Fibroblast of the aortic adventitia (primary cell): Measurements from ENCODE around the gene FRMD3. TPM values are rescaled to one million over a fixed set of nuclear protein-coding genes. Genes with fewer than 3 reads are reported as not detected.

Experiments used
- DNase-seq: peaks from one replicate; pipeline ENCODE4 v3.0.0-alpha.2; 2010; ENCODE audit warnings: low read depth
- H3K4me3 ChIP-seq: 2 replicates; pipeline ENCODE4 v1.5.1; 2011; ENCODE audit warnings: low read depth, mild to moderate bottlenecking, control low read depth, low read length, moderate library complexity
- CTCF ChIP-seq: IDR thresholded peaks from 2 replicates; pipeline ENCODE4 v1.5.1; 2011; ENCODE audit warnings: mild to moderate bottlenecking, low read length, control low read depth, inconsistent platforms; ENCODE audit not compliant: insufficient read depth
- total RNA-seq: library from RNA; depleted of rRNA; stranded (reverse); fragments of >200 nt; gene quantifications from 2 replicates; pipeline ENCODE4 v1.2.3, GENCODE V29; 2012; ENCODE audit warnings: low replicate concordance

FRMD3 gene
- total RNA-seq, 1 donor, result 4.8 TPM

DNA sequence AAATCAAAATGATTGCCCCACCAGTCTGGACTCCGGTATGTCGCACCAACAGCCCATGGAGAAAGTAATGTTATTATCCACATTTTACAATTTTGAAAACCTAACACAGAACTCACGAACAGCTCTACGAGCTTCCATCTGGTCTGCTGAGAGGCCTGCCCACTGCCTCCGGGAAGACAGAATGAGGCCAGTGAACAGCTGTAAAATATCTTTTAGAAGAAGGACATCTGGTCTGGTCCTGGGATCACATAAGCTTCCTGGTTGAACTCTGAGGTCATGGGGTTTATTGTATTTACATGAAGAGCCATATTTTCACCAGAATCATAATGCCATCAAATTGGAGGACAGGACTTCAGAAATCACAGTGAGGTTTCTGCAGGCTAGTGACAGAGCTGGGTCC lies 89.0 kb downstream of the FRMD3 start:
- DNase-seq, result peak; percentile 10
- TF ChIP-seq CTCF, result no peak
- no peak overlapping the region for H3K4me3 ChIP-seq

- no peak overlapping the region for H3K4me3 ChIP-seq
- no peak for TF ChIP-seq CTCF
- DNase-seq, result no peak
Observed at GRCh38 chr9:83448626-83449025, 89.6 kb downstream of the FRMD3 start.

DNA sequence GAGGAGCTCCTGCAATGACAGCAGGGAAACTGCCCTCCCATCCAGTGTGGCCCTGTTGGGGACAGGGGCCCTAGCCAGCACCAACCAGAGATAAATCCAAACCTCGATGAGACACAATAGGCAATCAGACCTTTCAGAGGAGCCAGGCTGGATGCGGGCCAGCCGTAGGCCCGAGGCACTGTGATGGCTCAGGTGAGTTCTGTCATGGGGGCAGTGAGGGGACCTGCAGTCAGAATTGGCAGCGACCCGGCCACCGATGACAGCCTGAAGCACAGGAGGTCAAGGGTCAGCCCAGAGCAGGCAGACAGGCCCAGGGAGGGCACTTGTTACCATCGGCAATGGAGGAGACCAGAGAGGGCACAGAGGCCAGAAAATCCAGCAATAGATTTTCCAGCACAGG lies 90.8 kb downstream of the FRMD3 start:
- no peak for TF ChIP-seq CTCF
- DNase-seq, result no peak
- H3K4me3 ChIP-seq, result no peak overlapping the region

DNA sequence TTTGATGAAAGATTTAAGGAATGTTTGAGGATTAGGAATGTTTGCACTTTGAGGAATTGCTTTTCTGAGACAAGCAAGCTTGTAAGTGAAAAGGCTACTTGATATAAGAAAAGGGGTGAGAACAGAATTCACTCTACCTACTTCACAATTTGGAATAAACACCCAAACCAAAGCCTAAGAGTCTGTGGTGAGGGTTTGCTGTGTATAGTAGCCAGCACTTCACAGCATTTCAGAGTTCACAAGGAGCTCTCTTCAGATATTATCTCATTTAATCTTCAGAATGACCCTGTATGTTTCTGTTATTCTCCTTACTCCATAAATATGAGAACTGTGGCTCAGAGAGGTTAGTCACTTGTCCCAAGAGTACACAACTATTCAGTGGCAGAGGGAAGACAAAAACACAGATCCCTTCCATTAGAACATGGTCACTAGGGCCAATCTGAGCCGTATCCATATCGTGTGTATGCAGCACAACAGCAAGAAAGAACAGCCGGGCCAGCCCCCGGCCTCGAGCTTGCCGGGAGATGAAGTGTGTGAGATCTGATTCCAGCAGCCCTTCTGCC lies 92.4 kb downstream of the FRMD3 start:
- DNase-seq, result no peak
- H3K4me3 ChIP-seq, result no peak overlapping the region
- TF ChIP-seq CTCF, result no peak

- TF ChIP-seq CTCF, result no peak
- DNase-seq, result peak; percentile 91
- H3K4me3 ChIP-seq, result no peak overlapping the region
Observed at GRCh38 chr9:83444110-83444509, 94.1 kb downstream of the FRMD3 start.

DNA sequence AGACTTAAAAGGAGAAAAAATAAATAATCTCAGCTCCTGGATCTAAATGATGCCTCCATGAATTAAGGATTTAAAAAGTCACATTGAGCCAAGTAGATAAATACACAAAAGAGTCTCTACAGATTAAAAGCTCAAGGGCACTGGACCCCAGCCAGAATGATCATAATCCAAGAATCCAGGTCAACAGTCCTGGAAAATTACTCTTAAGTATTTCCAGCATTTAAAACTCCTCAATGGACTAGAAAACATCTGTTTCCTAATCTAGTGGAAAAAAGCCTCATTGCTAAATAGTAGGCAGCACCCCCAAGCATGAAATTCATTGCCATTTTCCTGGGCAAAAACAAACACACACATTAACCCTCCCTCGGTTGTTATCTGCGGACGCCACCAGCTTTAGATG lies 96.8 kb downstream of the FRMD3 start:
- no peak for TF ChIP-seq CTCF
- no peak overlapping the region for H3K4me3 ChIP-seq
- peak; percentile 37 for DNase-seq

GRCh38 chr9:83440641-83441040 lies 97.6 kb downstream of the FRMD3 start:
- peak; percentile 40 for DNase-seq
- H3K4me3 ChIP-seq, result no peak overlapping the region
- no peak for TF ChIP-seq CTCF
